C4-2B (cell line): ENCODE results near the gene SYT2.
"Not testable (repeated sequence)": the region's sequence is repeated elsewhere in the genome, so short reads cannot be mapped to it uniquely, and the experiment has no call there.

Source experiments
- H3K27ac ChIP-seq: fragments of 450-650 bp; 2 replicates; pipeline ENCODE4 v1.5.1; 2017
- ZFX ChIP-seq: fragments of 450-650 bp; IDR thresholded peaks from 2 replicates; pipeline ENCODE4 v1.6.1; 2017
- TF ChIP-seq, protein P1 (sequence below): fragments of 450-650 bp; conservative IDR thresholded peaks from 2 replicates; pipeline ENCODE4 v1.5.1; 2017; ENCODE audit warnings: mild to moderate bottlenecking

SYT2 gene

DNA sequence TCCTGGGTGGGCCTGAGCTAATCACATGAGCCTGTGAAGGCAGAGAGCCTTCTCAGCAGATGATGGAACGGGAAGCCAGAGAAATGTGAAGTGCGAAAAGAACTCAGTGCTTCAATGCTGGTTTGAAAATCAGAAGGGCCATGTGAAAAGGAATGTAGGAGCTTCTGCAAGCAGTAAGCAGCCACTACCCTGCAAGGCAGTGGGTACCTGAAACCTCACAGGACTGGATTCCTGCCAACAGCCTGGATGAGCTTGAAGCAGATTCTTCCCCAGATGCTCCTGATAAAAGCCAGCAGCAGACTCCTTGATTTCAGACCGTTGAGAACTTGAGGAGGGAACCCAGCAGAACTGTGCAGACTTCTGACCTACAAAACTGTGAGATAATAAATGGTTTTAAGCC lies 158.6 kb downstream of the SYT2 start:
- H3K27ac ChIP-seq = no peak overlapping the region
- TF ChIP-seq ZFX = no peak
- TF ChIP-seq, protein P1, sequence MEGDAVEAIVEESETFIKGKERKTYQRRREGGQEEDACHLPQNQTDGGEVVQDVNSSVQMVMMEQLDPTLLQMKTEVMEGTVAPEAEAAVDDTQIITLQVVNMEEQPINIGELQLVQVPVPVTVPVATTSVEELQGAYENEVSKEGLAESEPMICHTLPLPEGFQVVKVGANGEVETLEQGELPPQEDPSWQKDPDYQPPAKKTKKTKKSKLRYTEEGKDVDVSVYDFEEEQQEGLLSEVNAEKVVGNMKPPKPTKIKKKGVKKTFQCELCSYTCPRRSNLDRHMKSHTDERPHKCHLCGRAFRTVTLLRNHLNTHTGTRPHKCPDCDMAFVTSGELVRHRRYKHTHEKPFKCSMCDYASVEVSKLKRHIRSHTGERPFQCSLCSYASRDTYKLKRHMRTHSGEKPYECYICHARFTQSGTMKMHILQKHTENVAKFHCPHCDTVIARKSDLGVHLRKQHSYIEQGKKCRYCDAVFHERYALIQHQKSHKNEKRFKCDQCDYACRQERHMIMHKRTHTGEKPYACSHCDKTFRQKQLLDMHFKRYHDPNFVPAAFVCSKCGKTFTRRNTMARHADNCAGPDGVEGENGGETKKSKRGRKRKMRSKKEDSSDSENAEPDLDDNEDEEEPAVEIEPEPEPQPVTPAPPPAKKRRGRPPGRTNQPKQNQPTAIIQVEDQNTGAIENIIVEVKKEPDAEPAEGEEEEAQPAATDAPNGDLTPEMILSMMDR = no peak

DNA sequence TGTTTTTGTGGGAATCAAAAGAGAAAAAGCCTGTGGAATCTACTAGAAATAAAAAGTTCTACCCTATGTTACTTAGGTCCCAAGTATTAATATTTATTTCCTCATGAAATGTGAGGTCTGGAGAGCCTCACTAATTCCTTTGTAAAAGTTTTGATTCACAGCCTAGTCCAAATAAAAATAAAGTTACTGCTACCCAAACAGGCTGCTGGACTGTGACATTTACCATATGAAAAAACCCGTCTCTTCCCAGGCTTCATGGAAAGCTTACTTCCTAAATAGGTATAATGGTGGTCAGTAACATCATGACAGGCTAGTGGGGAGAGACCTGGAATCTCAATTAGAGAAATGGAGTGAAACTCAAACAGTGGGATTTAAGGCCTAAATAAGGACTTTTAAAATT lies 160.2 kb downstream of the SYT2 start:
- not testable (repeated sequence) for H3K27ac ChIP-seq

DNA sequence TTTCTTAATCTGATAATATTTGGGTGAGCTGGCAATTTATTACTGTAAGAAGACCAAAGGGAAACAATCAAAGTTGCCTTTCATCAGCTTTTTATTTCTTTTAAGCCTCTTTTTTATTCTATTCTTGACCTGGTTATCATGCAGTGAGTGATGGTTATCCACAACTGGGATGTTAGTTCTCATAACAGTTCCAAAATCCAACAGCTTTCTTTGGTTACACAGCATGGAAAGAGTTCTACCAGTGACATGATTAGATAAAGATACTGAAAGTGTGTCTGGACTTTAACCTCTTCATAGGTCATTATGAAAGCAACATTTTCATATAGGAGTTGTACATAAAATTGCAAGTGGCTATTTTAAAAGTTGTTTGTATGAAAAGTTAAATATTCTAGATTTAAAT lies 163.0 kb downstream of the SYT2 start:
- no peak for TF ChIP-seq ZFX
- TF ChIP-seq, protein P1 = no peak
- no peak overlapping the region for H3K27ac ChIP-seq

DNA sequence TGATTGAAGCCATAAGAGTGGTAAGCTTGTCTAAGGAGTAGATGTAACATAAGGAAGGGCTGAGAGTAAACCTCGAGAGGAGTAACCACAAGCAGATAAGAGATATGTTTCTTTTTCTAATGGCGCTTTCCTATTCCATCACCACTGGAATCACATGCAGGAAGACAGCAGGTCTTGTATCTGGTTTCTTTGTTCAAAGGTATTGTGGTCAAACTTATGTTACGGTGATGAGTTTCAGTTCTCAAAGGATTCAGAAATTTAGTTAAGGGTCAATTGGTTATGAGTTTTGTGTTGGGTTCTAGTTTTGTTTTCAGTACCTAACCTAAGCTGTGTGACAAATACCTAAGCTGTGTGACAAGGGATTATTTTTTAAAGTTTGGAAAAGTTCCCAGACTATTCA lies 163.5 kb downstream of the SYT2 start:
- not testable (repeated sequence) for H3K27ac ChIP-seq

DNA sequence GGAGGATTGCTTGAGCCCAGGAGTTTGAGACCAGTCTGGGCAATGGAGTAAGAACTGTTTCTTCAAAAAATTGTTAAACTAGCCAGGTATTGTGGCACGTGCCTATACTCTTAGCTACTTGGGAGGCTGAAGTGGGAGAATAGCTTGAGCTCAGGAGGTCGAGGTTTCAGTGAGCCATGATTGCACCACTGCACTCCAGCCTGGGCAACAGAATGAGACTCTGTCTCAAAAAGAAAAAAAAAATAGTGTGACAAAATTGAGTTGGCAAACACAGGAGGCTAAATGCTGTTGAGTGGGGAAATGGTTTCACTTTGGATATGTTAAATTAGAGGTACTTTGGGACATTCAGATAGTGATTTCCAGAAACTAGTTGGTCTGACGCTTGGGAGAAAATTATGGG lies 163.9 kb downstream of the SYT2 start:
- H3K27ac ChIP-seq = not testable (repeated sequence)

DNA sequence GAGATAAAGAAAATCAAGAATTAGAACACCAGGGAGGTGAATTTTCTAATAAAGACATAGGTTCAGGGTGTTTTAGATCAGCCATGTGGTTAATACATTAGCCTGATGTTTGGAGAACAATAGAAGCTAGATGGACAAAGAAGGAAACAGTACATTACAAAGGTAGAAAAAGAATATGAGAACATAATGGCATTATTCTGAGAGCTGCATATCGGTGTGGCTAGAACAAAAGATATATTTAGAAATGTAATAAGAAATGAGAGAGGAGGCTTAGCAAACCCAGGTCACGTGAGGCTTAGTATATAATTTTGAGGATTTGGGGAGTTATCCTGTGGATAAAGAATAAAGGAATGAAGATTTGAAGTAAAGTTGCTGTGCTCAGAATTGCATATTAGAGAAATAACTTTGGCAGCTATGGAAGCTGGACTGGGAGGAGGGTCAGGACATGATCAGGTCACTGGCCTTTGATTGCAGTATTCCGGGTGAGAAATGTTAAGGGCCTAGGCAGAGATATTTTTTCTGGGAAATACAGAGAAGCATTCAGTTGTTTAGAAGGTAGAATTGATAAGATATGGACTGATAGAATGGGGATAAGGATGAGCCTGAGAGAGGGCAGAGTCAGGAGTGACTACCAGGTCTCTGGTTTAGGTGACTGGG lies 164.5 kb downstream of the SYT2 start:
- not testable (repeated sequence) for H3K27ac ChIP-seq

DNA sequence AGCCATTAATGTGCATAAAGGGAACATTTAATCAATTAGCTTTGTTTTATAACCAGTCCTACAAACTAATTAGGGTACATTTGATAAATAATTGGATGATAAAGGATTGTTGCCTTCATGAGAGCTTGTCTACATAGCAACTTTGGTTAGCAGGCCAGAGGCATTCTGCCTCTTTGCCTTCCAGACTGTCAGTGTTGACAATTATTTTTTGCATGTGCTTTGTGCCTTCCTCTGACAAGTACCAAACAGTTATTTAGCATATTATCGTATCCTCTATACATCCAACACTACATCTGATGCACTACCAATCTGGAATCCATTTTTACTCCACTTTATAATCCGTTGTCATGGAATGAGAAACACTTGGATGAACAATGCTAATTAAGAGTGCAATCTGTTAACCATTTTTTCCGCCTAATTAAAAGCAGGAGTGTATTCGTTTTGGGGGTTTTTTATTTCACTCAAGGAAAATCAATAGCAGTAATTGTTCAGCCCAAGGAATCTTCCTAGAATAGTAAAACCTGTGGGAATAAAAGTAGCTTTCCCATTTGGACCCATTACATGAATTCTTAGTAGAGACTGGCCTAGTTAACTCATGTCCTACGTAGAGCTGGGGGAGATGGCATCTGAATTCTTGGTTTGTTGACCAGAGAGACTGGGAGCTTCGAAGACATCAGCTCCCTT lies 165.3 kb downstream of the SYT2 start:
- not testable (repeated sequence) for H3K27ac ChIP-seq

DNA sequence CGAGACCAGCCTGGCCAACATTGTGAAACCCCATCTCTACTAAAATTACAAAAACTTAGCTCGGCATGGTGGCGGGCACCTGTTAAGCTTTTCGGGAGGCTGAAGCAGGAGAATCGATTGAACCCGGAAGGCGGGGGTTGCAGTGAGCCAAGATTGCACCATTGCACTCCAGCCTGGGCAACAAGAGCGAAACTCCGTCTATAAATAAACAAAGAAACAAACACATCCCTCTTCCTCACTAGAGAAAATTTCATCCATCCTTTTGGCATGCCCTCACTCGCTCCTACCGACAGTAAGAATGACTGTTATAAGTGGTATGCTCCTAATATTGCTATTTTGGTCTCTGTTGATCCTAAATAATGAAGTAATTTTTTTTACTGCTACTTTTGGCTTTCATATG lies 166.7 kb downstream of the SYT2 start:
- not testable (repeated sequence) for H3K27ac ChIP-seq

DNA sequence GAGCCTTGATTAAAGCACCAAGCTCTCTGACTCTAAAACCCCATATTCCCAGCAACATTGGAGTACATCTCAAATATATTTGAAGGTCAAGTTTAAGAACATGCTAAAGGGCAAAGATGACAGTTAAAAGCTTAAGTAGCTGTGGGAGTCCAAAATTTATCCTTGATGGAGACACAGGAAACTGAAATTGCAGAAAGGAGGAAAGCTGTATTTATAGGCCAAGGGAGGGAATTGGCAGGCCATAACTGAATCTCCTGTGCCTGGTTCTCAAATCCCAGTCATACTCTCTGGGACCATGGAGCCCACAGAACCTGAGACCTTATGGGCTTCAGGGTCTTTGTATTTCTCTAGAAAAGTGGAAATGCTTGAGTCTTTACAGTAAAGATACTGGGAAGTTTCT lies 167.8 kb downstream of the SYT2 start:
- H3K27ac ChIP-seq = not testable (repeated sequence)

DNA sequence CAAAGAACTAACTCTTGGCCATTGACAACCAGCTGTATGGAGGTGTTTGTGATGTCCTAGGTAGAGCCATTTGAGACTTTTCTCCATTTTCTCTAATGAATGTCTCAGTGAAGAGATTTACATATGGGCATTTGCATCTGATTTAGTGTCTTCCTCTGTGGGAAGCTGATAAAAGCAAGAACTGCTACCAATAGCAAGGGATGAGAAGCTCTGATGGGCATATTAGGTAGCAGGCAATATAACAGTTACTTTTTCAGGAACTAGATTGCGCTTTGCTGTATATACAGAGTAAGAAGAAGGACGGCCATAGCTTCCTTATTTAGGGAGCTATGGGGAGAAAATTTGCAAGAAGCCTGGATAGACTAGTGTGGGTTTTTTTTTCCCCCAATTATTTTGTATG lies 169.4 kb downstream of the SYT2 start:
- not testable (repeated sequence) for H3K27ac ChIP-seq
